ENCODE results near the gene CEP120.

DNA sequence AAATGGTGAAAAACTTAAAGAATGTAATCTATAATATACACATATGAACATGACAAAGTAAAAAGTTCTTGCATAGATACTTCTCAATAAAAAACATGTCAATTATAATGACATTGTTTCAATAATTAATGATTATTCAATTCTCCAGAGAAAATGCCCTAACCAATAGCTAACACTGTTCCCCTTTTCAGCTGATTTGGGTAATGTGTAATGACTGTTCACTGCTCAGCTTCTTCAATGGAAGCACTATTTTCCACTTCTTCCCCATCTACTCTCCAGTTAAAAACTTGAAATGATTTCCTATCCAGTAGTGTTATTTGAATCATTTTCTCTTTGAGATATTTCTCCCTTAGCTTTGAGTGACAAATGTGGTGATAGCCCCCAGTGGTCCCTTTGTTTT is 62.3 kb downstream of the CEP120 start:
- no peak for TF ChIP-seq CTCF (IDR thresholded peaks at IDR 0.05; ENCODE audit: low read depth, low read length, poor library complexity, severe bottlenecking)
- no peak for TF ChIP-seq EZH2phosphoT487 (IDR thresholded peaks at IDR 0.05; ENCODE audit: borderline replicate concordance, low read length)

Measured in DOHH2 (cell line).